Tibial nerve (tissue), 4 donors: ENCODE measurements around the gene STN1.

Experiments used
- CTCF ChIP-seq, 5 experiments: fragments of 200-600 bp in 3 of 5; fragments of 450-650 bp in 2 of 5; sonication (generic) in 3 of 5; IDR thresholded peaks; one replicate each; pipeline ENCODE4 v1.5.1; 2016 to 2019; ENCODE audit warnings: antibody characterized with exemption in 5 of 5, mild to moderate bottlenecking in 3 of 5, moderate library complexity in 2 of 5
- EP300 ChIP-seq, 2 donors: sonication (generic); formaldehyde crosslinking; IDR thresholded peaks; one replicate each; pipeline ENCODE4 v1.6.1; 2017; ENCODE audit warnings: antibody characterized with exemption in 2 of 2, mild to moderate bottlenecking in 1 of 2
- POLR2A ChIP-seq, 2 donors: fragments of 450-650 bp; IDR thresholded peaks; one replicate each; pipeline ENCODE4 v1.6.1; 2017; ENCODE audit warnings: antibody characterized with exemption in 2 of 2, mild to moderate bottlenecking in 2 of 2, moderate library complexity in 2 of 2

- TF ChIP-seq CTCF (IDR thresholded peaks at IDR 0.05) (no peak), EP300 (IDR thresholded peaks at IDR 0.05) (no peak), POLR2A (IDR thresholded peaks at IDR 0.05) (no peak)
Observed at GRCh38 chr10:103869336-103869735, 48.6 kb downstream of the STN1 start.
